GM18519 (cell line): ENCODE data around the gene SEMA3D.

Source experiments
- ATAC-seq: cut with Tn5 transposase; IDR thresholded peaks from one replicate; pipeline ENCODE4 v1.9.1; 2021; ENCODE audit warnings: mild to moderate bottlenecking, moderate library complexity; ENCODE audit not compliant: unreplicated experiment, low FRiP score

The SEMA3D gene

DNA sequence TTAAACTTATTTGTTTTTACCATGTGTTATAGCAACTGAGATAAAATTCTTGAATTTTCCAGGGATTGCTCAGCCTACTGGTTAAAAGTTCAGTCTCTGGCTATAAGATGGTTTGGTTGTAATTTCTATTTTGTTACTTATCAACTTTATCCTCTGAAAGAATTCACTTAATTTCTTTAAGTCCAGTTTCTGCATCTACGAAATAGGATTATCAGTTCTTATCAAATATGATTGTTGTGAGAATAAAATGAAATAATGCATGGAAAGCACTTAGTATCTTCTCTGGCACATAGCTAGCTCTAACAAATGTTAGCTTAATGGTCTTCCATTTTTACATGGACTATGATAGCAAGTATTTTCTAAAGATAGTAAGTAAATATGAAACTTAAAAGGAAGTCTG lies 53.3 kb downstream of the SEMA3D start:
- ATAC-seq, result no peak

DNA sequence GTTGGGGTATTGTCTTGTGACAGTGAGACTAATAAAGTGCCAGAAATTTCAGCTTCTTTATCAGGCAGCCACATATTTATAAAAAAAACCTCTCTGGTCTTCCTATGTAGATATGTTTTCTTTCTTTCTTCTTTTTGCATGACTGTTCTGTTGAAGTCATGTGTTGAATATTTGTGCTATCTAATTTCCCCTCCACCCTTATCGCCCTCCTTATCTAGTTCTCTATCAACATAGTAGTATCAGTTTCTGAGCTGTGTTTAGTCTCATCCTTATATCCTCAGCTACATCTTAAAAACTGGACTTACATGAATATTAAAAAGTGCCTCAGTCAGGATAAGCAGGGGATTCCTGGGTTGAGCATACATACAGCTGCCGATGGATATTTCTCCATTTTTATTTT lies 53.9 kb downstream of the SEMA3D start:
- ATAC-seq, result no peak

DNA sequence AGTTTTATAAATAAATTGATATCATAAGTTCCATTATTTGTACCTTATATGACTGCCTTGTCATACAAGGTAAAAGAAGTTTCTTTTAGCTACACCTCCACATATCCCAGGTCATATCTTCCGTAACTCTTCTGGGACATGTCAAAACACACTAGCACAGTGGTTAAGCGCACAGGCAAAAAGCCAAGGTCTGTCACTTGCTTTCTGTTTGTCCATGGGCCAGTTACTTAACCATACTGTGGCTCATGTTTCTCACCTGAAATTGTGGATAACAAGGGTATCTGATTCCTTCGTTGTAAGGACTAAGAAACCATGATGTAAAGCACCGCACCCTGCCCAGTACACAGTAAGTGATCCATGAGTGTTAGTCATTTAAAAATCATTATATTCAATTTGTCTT lies 56.2 kb downstream of the SEMA3D start:
- no peak for ATAC-seq

DNA sequence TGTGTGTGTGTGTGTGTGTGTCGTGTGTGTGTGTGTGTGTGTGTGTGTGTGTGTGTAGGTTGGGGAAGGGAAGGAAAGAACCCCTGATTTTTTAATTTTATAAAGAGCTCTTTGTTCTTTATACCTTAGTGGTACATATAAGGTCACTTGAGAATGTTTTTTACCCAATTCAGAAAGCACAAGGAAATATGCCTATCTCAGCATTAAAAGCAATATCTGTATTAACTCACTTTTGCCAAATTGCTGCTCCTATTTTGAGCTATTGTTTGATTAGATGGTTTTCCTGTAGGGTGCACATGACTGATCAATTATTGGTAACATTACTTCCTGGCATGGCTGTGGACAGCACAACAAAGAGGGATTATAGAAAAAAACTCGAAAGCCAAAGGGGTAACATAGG lies 60.5 kb downstream of the SEMA3D start:
- no peak for ATAC-seq

DNA sequence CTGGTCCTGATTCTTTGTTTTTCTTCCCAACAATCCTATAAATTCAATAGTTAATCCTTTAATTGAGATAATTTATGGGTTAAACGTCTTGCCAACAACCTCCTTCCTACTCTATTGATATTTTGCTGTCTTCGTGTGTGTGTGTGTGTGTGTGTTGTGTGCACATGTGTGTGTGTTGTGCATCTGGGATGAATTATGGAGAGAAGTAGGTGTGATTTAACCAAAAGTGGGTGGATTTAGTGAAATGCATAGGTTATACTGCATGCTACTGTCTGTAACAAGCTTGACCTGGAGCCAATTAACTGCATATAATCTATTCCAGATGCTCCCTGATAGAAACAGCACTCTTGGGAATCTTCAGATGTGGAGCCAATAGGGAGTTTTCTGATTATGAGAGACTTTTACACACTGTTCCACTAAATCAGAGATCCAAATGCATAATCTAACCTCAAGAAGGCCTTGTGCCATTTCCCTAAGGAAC lies 61.2 kb downstream of the SEMA3D start:
- no peak for ATAC-seq

DNA sequence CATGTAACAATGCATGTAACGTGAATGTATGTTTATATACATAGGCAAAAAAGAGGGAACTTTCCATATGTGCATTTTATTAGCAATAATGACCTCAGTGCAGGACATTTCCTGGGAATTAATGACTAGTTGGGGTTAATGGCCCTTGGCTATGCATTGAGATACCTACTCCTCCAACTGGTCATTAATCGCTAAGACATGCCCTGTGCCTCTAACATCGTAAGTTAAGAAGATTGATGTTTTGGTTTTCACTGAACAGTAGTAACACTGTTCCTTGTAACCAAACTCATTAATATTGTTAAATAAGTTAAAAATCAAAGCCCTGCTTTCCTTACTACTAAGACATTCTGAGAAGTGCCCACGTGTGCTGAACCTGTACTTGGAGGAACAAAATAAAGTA lies 61.7 kb downstream of the SEMA3D start:
- ATAC-seq, result no peak

DNA sequence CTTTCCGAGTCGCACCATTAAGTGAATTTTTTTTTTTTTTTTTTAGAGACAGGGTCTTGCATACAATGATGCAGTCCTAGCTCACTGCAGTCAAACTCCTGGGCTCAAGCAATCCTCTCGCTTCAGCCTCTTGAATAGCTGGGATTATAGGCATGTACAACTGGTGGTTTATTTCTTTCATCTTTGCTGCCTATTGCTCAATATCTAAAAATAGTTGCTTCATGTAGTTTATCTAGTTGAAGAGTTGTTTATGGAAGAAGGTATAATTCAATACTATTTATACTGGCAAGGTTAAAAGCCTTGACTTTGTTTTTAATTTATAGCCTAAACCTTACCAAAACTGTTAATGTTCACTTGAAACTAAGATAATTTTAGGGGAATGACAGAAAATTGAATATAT lies 66.9 kb downstream of the SEMA3D start:
- no peak for ATAC-seq

DNA sequence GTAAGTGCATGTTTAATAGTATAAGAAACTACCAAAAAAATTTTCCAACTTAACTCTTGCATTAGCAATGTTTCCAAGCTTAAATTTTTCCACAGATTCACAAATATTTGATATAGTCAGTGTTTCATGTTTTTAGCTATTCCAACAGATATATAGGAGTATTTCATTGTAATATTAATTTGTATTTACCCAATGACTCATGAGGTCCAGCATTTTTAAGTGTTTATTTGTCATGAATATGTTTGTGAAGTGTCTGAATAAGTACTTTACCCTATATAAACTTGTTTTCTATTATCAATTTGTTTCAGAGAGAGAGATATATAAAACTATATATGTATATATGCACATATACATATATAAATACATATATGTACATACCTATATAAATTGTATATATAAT lies 71.0 kb downstream of the SEMA3D start:
- no peak for ATAC-seq

DNA sequence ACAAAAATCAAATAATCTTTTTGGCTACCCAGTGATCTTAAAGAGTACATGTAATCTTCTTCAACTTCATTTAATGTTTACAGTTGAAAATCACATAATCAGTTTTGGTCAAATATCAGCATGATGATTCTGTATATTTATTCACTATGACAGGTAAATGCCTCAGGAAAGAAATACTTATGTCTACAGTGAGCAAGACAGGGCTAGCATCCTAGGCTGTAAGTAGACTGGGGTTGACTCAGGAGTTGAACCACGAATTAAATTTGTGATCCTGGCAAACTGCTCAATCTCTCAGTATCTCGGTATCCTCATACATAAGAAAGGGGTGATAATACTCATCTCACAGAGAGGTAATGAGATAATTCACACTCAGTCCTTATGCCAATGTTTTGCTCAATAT lies 71.8 kb downstream of the SEMA3D start:
- no peak for ATAC-seq

DNA sequence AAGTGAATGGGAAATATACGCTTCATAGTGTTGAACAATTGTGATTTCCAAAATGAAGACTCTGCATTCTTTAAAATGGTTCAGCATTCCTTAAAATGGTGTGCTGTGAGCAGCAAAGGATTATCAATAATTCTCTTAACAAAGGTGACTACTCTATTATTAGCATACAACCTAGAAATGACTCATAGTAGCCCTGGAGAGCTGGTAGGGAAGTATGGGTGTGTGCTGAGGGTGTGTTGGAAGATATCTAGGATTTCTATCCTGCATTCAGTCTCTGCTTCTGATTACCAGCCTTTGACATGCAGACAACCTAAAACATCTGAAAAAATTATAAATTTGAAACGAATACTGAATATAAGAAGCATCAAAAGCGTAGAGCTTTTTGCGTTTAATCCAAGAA lies 72.5 kb downstream of the SEMA3D start:
- ATAC-seq, result no peak

DNA sequence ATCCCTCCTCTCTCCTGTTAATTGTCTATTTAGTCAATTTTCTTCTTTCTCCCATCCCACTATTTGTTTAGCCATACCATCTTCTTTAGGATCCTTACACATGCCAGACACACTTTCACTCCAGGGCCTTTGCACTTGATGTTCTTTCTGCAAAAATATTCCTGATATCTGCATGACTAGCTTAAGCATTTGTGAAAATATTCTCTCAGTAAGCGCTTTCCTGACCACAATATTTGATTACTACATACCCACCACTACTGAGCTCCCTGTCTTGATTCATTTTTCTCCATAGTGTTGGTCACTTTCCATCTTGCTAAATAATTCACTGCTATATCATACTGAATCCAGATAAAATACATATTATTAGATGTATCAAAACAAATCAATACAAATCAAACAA lies 75.1 kb downstream of the SEMA3D start:
- ATAC-seq, result no peak

DNA sequence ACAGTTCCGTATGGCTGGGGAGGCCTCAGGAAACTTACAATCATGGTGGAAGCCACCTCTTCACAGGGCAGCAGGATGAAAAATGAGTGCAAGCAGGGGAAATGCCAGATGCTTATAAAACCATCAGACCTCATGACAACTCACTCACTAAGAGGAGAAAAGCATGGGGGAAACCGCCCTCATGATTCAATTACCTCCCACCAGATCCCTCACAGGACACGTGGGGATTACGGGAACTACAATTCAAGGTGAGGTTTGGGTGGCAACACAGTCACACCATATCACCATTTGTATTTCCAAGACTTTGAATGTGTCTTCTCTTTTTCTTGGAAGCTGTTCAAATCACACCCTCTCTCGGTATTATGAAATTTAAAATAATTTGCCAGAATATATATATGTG lies 80.1 kb downstream of the SEMA3D start:
- ATAC-seq, result no peak

DNA sequence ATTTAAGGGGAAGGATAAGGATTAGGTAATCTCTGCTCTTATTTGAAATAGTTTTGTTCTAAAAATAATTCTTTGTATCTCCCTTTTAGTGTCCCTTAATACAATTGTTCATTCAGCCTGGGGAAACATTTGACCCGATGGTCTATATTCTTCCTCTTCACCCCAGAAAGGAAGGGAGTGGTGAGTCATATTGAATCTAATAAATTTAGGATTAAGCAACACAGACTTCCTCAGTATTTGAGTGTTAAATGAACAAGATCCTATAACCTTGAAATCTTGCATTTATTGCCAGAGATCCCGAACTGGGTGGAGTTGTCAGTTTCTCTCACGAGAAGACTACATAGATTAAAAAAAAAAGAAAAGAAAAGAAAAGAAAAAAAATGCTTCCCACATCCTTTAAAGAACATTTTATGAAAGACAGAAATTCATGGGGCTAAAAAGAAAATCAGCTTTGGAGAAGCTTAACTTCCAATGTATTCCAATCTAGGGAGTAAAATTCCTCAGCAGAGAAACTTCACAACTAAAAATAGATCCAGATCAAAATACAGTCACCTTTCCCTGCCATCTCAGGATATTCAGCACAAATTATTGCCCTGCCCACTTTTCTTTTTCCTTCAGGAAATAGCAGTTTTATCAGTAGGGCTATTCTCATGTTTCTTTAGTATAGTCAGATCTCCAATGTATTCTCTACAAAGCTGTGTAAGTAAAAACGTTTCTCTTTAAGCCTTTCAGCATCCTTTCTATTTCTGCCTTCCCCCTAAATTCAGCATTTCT lies 82.2 kb downstream of the SEMA3D start:
- no peak for ATAC-seq

DNA sequence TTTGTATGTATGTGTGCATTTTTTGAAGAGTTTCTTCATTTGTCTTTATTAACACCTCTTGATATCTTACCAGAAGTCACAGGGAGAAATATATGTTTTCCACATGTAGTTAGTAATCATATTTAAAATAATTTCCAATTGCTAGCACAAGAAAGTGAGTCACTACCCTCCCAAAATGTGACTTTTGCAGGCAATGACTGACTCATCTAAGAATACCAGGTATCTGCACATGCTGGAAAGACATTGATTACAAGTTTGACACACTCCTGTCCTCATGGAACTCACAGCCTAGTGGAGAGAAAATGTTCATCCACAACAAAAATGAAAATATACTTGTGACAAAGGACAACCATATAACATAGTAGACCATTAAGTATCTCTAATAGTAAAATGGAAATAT lies 82.9 kb downstream of the SEMA3D start:
- ATAC-seq, result no peak

DNA sequence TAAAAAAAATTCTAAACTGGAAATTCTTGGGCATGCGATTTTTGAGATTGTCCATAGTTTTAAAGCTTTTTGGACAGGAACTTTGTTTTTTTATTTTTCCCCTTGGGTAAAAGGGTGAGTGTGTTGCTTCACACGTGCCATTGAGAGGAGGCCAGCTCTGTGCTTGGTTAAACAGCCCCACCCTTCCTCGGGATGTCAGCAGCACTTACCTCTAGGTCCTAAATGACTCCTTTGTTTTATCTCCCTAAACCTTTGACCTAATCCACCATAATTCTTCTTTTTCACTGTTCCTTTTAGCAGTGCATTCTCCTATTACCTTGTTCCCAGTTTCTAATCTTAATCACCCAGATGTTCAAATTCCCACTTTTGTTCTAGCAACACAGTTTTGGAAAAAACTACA lies 83.5 kb downstream of the SEMA3D start:
- no peak for ATAC-seq

DNA sequence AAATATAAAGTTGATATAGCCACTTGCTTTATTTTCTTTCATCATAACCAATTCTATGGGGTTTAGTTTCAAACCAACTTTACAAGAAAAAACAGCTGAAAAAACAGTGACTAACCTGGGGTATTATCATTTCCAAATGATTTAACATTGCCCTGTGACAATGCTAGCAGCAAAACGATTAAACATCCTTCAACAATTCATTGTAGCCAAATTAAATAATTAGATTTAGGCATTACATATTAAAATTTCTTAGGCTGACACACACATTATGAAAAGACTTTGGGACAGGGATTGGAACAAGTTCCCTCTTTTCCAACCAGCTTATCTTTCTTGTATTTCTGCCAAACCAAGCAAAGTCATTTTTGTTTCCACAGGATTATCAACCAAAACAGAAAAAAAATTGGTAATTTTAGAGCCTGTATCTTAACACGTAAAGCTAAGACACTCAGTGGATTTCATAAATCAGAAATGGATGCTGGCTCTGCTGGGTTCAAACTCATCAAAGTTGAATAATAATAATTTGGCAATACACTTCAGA lies 84.0 kb downstream of the SEMA3D start:
- ATAC-seq, result no peak

DNA sequence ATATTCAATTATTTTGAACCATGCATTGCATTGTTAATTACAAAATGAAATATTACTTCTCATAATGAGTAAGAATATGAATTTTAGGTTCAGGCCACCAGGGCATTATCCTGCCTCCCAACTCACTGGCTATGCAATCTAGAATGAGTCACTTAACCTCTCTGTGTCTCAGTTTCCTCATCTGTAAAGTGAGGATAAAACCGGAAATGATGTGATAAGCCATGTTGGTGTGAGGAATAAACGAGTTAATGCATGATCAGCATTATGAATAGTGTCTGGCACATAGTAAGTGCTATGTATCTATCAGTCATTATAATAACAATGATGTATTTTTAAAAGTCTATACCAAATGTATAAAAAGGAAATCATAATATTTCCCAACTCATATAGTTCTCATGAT lies 85.5 kb downstream of the SEMA3D start:
- no peak for ATAC-seq

DNA sequence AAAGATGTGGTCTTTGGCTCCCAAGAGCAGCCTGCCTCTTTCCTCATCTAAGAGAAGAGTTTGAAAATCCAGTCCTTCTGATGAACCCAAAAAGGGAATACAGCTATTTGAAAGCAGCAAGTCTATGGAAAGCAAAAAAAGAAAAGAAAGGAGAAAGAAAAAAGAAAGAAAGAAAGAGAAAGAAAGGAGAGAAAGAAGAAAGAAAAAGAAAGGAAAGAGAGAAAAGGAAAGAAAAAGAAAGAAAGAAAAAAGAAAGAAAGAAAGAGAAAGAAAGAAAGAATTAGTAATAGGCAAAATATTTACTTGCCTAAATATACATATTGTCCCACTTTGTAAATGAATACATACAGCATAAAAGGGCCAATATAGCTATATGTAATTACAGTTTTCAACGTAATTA lies 89.0 kb downstream of the SEMA3D start:
- no peak for ATAC-seq

DNA sequence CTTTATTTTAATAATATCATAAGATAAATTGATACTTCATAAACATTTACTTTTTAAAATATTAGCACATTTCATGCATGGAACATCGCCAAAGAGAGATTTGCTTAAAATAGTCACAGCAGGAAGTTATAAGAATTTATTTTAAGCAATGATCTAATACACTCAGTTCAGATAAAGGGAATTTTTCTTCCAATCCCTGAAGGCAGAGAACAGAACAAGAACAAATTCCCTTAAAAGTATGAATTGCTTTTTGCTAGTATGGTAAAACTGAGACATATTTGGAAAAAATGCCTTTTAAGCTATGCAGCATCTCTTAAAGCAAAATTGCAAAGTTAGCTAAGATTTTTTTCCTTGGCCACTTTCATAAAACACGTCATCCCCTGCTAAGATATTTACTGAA lies 91.0 kb downstream of the SEMA3D start:
- ATAC-seq, result no peak

DNA sequence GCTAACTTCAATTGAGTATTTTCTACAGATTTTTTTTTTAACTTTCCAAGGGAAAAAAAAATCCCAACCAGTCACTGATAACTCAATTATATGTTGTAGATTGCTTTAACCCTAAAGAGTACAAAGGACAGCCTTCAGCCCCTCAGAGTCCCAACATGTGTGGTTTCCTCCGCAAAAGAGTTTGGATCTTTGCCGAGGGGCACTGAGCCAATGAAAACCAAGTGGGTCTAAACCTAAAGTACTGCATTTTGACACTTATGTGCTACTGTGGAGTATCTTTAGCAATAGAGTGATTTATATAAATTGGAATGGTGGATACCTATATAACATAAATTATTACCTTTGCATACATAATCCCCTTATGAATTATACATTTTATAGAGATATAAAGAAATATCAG lies 91.5 kb downstream of the SEMA3D start:
- ATAC-seq, result no peak

DNA sequence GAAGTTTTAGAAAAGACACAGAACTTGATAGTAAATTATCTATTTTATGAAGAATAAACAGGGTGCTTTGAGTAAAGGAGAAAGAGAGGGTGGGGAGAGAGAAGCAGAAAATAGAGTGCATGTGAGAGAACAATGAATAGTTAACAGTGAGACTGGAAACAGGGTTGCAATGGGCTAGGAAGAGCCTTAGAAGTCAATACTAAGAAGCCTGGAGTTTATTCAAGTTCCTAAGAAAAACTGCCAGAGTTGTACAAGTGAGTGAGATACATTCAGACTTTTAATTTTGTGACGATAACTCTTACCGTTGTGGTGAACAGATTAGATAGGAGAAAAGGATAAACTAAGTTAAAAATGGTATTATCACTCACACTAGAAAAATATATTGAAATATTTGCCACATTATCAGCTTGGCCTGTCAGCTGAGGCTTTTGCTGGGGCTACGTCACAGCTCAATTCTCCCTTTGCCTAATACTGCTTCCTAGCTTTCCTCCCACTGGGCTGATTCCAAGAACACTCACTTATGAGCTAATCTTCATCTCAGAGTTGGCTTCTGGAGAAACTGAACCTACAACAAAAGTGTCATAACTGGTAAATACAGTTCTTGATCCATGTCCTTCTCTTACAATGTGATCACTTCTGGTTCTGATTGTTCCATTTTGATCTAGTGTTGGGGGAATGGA lies 92.7 kb downstream of the SEMA3D start:
- ATAC-seq, result no peak

DNA sequence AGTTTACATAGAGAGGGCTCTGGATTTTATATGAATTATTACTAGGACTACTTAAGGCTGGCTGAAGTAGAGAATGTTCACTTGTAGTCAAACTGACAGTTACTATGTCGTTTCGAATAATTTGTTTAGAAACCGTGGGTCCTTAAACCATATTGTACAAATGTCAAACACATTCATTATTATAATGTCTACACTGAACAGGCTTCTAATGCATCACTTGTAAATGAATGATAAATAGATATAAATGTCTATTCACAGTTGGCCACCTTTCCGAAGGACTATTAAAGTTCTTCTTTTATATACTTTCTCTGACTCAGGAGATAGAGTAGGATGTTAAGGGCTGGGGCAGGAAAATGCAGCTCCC lies 95.3 kb downstream of the SEMA3D start:
- ATAC-seq, result no peak
